CD4-positive, CD25-positive, alpha-beta regulatory T cell (primary cell): ENCODE measurements around the gene MEIS2. TPM values are rescaled to one million over a fixed set of nuclear protein-coding genes. Genes with fewer than 3 reads are reported as not detected.

Source experiments
- ATAC-seq, 2 donors: fragments of 150-1000 bp; cut with Tn5 transposase; one replicate each; pipeline ENCODE4 v1.10.0; 2021; ENCODE audit warnings: low read depth in 2 of 2, moderate number of reproducible peaks in 2 of 2, moderate library complexity in 1 of 2
- DNase-seq, 3 donors: peaks; one replicate each; pipeline versions ENCODE4 v3.0.0 to v3.0.0-alpha.2; 2012 to 2022; ENCODE audit warnings: mixed read lengths in 1 of 3
- H3K27ac ChIP-seq: one replicate; pipeline ENCODE4 v1.7.0; 2013; ENCODE audit warnings: mild to moderate bottlenecking, low read length; ENCODE audit not compliant: insufficient read depth, poor library complexity, severe bottlenecking
- H3K27me3 ChIP-seq: one replicate; pipeline ENCODE4 v1.7.0; 2013; ENCODE audit warnings: low read length; ENCODE audit not compliant: control insufficient read depth, insufficient read depth
- H3K36me3 ChIP-seq: one replicate; pipeline ENCODE4 v1.7.0; 2013; ENCODE audit warnings: mild to moderate bottlenecking, low read length, moderate library complexity; ENCODE audit not compliant: control insufficient read depth, insufficient read depth
- H3K4me1 ChIP-seq: 2 replicates; pipeline ENCODE4 v1.7.0; 2013; ENCODE audit warnings: mild to moderate bottlenecking, low read length; ENCODE audit not compliant: insufficient read depth, control insufficient read depth, poor library complexity, severe bottlenecking
- H3K4me3 ChIP-seq: one replicate; pipeline ENCODE4 v1.7.0; 2013; ENCODE audit warnings: low read depth, mild to moderate bottlenecking, low read length, moderate library complexity
- H3K9me3 ChIP-seq, 2 experiments: 1 replicate in 1 of 2; 2 replicates in 1 of 2; pipeline ENCODE4 v1.7.0; 2013; ENCODE audit warnings: low read length in 2 of 2, mild to moderate bottlenecking in 1 of 2, moderate library complexity in 1 of 2; ENCODE audit not compliant: control insufficient read depth in 2 of 2
- H3K27ac Mint-ChIP-seq, 3 donors: one replicate each; pipeline ENCODE4 v1.8.0; 2020 to 2022; ENCODE audit warnings: mild to moderate bottlenecking in 3 of 3, mixed read lengths in 3 of 3, moderate library complexity in 2 of 3
- H3K27me3 Mint-ChIP-seq: one replicate; pipeline ENCODE4 v1.8.0; 2022; ENCODE audit warnings: mild to moderate bottlenecking, mixed read lengths
- H3K36me3 Mint-ChIP-seq: one replicate; pipeline ENCODE4 v1.8.0; 2020; ENCODE audit warnings: mixed read lengths
- H3K4me1 Mint-ChIP-seq, 4 donors: one replicate each; pipeline ENCODE4 v1.8.0; 2020 to 2022; ENCODE audit warnings: mixed read lengths in 4 of 4, mild to moderate bottlenecking in 1 of 4
- H3K4me3 Mint-ChIP-seq, 4 donors: one replicate each; pipeline ENCODE4 v1.8.0; 2020 to 2022; ENCODE audit warnings: mild to moderate bottlenecking in 4 of 4, mixed read lengths in 4 of 4, moderate library complexity in 3 of 4
- H3K9me3 Mint-ChIP-seq, 7 donors: one replicate each; pipeline ENCODE4 v1.8.0; 2020 to 2022; ENCODE audit warnings: mixed read lengths in 7 of 7, mild to moderate bottlenecking in 3 of 7, moderate library complexity in 2 of 7
- polyA plus RNA-seq, 4 donors: library from polyadenylated mRNA; unstranded; fragments of 300-500 nt; fragmentation: Illumina TruSeq; gene quantifications; one replicate each; pipeline ENCODE4 v1.2.3, GENCODE V29; 2021
- total RNA-seq: library from RNA; stranded (reverse); gene quantifications from one replicate; pipeline ENCODE4 v1.2.3, GENCODE V29; 2022

Gene MEIS2
- total and polyA plus RNA-seq, 5 donors from 2014 or later: not detected

DNA sequence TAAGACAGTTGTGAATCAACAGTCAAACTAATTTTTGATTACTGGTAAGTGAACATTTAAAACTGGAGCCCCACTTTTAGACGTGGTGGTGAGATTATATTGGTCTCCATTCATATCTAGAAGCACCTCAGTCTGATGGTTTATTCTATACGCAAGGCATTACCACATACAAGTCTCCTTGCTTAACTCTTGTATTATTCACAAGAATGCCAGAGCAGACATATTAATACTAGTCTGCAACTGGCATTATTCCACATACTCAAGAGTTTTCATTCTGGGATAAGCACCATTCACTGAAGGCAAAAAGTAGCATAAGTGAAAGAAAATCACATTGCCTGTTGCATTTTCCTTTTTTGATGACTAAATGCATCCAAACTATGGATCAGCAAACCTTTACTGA is 36.9 kb upstream of the MEIS2 start:
- no peak overlapping the region for H3K4me3 ChIP-seq
- no peaks in the 10 kb centered on the region for H3K27me3 ChIP-seq
- no peak overlapping the region for H3K4me3 Mint-ChIP-seq
- H3K4me1 Mint-ChIP-seq: peaks cover 0 to 4% (median 0%) of the 10 kb centered on the region in 4 donors
- DNase-seq (no peak), ATAC-seq (no peak)
- no peaks in the 10 kb centered on the region for H3K4me1 ChIP-seq
- no peak overlapping the region for H3K27ac ChIP-seq
- H3K27ac Mint-ChIP-seq: no peak overlapping the region
- no peaks in the 10 kb centered on the region for H3K9me3 Mint-ChIP-seq
- H3K27me3 Mint-ChIP-seq: peaks cover 8% of the 10 kb centered on the region
- H3K9me3 ChIP-seq: no peaks in the 10 kb centered on the region
- no peaks in the 10 kb centered on the region for H3K36me3 Mint-ChIP-seq
- no peaks in the 10 kb centered on the region for H3K36me3 ChIP-seq

DNA sequence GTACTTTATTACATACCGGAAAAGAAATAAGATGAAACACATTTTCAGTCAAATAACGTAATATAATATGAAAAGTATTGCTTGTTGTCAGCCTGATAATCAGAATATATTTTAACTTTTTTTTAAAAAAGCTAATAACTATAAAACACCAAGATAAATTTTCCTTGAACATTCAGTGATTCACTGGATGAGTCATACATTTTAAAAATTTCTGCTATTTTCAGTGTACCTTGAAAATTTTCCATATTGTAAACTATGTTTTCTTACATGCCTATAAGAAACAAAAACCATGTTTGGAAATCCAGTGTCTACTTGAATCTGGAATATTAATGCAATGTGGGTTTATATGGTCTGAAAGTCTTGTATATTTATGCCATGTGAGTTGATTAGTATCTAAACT is 36.3 kb upstream of the MEIS2 start:
- H3K36me3 ChIP-seq: no peaks in the 10 kb centered on the region
- no peaks in the 10 kb centered on the region for H3K9me3 ChIP-seq
- H3K27ac ChIP-seq: no peak overlapping the region
- ATAC-seq (no peak), DNase-seq (no peak)
- no peaks in the 10 kb centered on the region for H3K4me1 ChIP-seq
- Mint-ChIP-seq H3K4me1 (peaks cover 0 to 4% (median 0%) of the 10 kb centered on the region in 4 donors), H3K27ac (no peak overlapping the region), H3K27me3 (peaks cover 8% of the 10 kb centered on the region), H3K4me3 (no peak overlapping the region), H3K9me3 (no peaks in the 10 kb centered on the region), H3K36me3 (no peaks in the 10 kb centered on the region)
- no peaks in the 10 kb centered on the region for H3K27me3 ChIP-seq
- no peak overlapping the region for H3K4me3 ChIP-seq

DNA sequence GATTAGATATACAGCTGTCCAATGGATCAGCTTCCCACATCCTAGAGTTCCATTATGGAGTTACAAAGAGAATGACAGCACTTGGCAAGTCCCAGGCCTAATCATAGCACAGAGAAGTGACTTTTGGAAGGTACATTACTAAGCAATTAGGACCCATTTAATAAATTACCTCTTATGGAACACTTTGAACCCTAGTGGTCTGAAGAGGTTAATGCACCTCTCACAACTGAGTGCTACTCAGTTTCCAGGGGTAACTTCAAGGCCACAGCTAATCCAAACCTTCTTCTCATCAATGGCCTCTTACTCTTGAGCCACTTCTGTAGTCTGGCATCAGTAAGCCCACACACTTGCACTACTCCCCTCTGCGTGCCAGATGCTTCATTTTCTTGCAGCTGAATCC is 34.9 kb upstream of the MEIS2 start:
- DNase-seq: peak in 1 of 3 donors; percentile 15
- Mint-ChIP-seq H3K4me3 (no peak overlapping the region), H3K27me3 (peaks cover 12% of the 10 kb centered on the region), H3K36me3 (no peaks in the 10 kb centered on the region), H3K27ac (no peak overlapping the region), H3K9me3 (no peaks in the 10 kb centered on the region), H3K4me1 (peaks cover 0 to 4% (median 0%) of the 10 kb centered on the region in 4 donors)
- no peaks in the 10 kb centered on the region for H3K9me3 ChIP-seq
- no peaks in the 10 kb centered on the region for H3K36me3 ChIP-seq
- no peak overlapping the region for H3K4me3 ChIP-seq
- no peaks in the 10 kb centered on the region for H3K27me3 ChIP-seq
- ATAC-seq: no peak
- H3K27ac ChIP-seq: no peak overlapping the region
- no peaks in the 10 kb centered on the region for H3K4me1 ChIP-seq

DNA sequence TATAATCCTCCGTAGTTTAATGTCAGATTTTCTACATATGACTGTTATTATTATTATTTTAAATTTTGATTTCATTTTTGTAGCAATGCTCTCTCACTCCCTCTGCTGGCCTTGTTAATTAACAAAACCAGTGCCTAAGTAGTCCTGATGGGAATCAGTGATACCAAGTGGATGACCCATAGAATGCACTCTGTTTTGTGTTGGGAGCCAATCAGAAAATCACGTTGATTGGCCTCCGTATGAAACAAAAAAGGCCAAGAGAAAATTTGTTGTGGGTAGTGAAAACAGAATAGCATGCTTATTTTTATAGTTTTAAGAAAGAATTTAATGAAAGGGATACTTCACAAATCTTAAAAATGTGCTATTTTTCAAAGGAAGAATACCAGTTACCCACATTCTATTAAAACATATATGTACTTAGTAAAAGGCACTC is 34.4 kb upstream of the MEIS2 start:
- no peak overlapping the region for H3K4me3 Mint-ChIP-seq
- H3K27ac Mint-ChIP-seq: no peak overlapping the region
- Histone ChIP-seq H3K4me1 (no peaks in the 10 kb centered on the region), H3K27me3 (no peaks in the 10 kb centered on the region), H3K27ac (no peak overlapping the region), H3K9me3 (no peaks in the 10 kb centered on the region), H3K36me3 (no peaks in the 10 kb centered on the region), H3K4me3 (no peak overlapping the region)
- peaks cover 0 to 4% (median 0%) of the 10 kb centered on the region in 4 donors for H3K4me1 Mint-ChIP-seq
- no peaks in the 10 kb centered on the region for H3K36me3 Mint-ChIP-seq
- no peaks in the 10 kb centered on the region for H3K9me3 Mint-ChIP-seq
- DNase-seq (peak in 1 of 3 donors; percentile 25), ATAC-seq (no peak)
- peaks cover 12% of the 10 kb centered on the region for H3K27me3 Mint-ChIP-seq

DNA sequence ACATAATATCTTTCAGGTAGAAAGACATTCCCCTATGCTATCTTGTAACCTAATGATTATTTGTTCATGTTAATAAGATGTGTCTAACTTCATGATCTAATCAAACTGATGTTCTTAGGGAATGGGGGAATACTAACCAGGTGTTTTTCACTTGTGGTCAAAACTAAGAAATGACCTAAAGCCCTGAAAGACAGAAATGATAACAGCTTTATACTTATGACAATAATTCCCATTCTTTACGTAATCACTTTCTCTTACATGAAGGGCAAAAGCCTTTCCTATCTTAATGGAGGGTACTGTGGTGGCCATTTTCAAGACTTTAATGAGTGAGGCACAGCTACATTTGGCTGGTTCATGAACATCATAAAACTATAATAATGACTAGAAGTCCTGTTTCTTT is 33.9 kb upstream of the MEIS2 start:
- Histone ChIP-seq H3K27ac (no peak overlapping the region), H3K4me3 (no peak overlapping the region), H3K27me3 (no peaks in the 10 kb centered on the region), H3K9me3 (no peaks in the 10 kb centered on the region), H3K4me1 (no peaks in the 10 kb centered on the region), H3K36me3 (no peaks in the 10 kb centered on the region)
- Mint-ChIP-seq H3K36me3 (no peaks in the 10 kb centered on the region), H3K4me3 (no peak overlapping the region), H3K4me1 (peaks cover 0 to 4% (median 0%) of the 10 kb centered on the region in 4 donors), H3K27ac (no peak overlapping the region), H3K9me3 (no peaks in the 10 kb centered on the region), H3K27me3 (peaks cover 12% of the 10 kb centered on the region)
- ATAC-seq: no peak
- no peak for DNase-seq

DNA sequence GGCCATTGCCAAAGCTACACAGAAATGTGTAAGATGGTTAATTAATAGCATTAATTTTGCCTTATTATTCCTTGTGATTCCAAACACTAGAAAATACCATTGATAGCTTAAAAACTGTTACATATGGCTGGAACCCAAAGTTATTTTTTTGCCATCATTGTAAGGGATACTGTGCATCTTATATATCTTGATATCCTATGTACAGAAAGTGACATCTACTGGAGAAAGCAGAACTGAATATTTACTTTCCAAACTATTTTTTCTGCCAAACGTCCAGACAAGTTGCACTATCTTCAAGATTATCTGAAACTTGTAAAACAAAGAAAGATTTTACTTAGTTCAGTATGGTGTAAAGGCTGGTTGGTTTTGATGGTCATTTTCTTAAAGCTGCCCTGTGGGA is 33.3 kb upstream of the MEIS2 start:
- H3K27me3 Mint-ChIP-seq: peaks cover 12% of the 10 kb centered on the region
- Histone ChIP-seq H3K27me3 (no peaks in the 10 kb centered on the region), H3K4me3 (no peak overlapping the region), H3K27ac (no peak overlapping the region), H3K4me1 (no peaks in the 10 kb centered on the region), H3K36me3 (no peaks in the 10 kb centered on the region), H3K9me3 (no peaks in the 10 kb centered on the region)
- H3K9me3 Mint-ChIP-seq: no peaks in the 10 kb centered on the region
- ATAC-seq: no peak
- no peak overlapping the region for H3K4me3 Mint-ChIP-seq
- DNase-seq: no peak
- H3K4me1 Mint-ChIP-seq: peaks cover 0 to 4% (median 0%) of the 10 kb centered on the region in 4 donors
- no peak overlapping the region for H3K27ac Mint-ChIP-seq
- no peaks in the 10 kb centered on the region for H3K36me3 Mint-ChIP-seq

DNA sequence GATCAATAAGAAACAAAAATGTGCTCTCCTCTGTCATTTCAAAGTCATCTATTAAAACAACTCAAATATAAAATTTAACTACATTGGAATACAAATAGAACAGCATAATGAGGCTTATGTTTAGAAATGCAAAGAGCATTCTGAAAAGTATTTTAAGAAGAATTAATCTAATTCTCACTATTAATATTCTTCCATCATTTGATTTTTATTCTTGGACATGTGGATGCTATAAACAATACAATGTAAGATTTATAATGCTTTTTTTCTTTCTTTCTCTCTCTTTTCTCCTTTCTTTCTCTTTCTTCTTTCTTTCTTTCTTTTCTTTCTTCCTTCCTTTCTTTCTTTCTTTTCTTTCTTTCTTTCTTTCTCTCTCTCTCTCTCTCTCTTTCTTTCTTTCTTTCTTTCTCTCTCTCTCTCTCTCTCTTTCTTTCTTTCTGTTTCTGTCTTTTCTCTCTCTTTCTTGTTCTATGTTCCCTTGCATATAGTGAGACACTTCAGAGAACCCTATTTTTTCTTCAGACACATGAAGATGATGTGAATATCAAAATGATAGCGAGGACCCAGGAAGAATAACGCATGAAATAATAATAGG is 32.6 kb upstream of the MEIS2 start:
- Histone ChIP-seq H3K4me1 (no peaks in the 10 kb centered on the region), H3K27ac (no peak overlapping the region), H3K27me3 (no peaks in the 10 kb centered on the region), H3K36me3 (no peaks in the 10 kb centered on the region), H3K9me3 (no peaks in the 10 kb centered on the region), H3K4me3 (no peak overlapping the region)
- ATAC-seq (no peak), DNase-seq (no peak)
- Mint-ChIP-seq H3K4me3 (no peak overlapping the region), H3K4me1 (peaks cover 0 to 4% (median 0%) of the 10 kb centered on the region in 4 donors), H3K36me3 (no peaks in the 10 kb centered on the region), H3K27me3 (peaks cover 12% of the 10 kb centered on the region), H3K9me3 (no peaks in the 10 kb centered on the region), H3K27ac (no peak overlapping the region)

DNA sequence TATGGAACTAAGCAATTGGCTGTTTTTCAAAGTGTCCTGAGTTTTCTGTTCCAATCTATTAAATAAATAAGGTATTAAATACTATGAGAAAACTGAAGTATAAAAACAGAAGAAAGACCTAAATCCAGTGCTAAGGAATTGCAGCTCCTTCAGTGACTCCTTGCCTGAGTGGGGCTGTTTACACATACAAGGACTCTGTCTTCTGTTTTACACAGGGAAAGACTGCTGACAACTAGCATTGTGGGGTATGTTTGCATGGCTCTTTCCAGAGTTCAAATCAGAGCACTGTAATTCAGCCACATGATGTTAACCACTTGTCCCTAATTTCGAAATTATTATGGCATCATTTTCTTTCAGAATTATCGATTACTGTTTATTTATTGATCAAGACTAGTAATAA is 31.3 kb upstream of the MEIS2 start:
- H3K4me1 ChIP-seq: no peaks in the 10 kb centered on the region
- Mint-ChIP-seq H3K9me3 (no peaks in the 10 kb centered on the region), H3K4me1 (peaks cover 0 to 4% (median 0%) of the 10 kb centered on the region in 4 donors), H3K27me3 (peaks cover 12% of the 10 kb centered on the region), H3K4me3 (no peak overlapping the region), H3K27ac (no peak overlapping the region), H3K36me3 (no peaks in the 10 kb centered on the region)
- no peak overlapping the region for H3K27ac ChIP-seq
- no peaks in the 10 kb centered on the region for H3K9me3 ChIP-seq
- DNase-seq: no peak
- H3K36me3 ChIP-seq: no peaks in the 10 kb centered on the region
- ATAC-seq: no peak
- H3K4me3 ChIP-seq: no peak overlapping the region
- no peaks in the 10 kb centered on the region for H3K27me3 ChIP-seq
